Middle frontal gyrus (tissue), 1 donor: Measurements from ENCODE around the gene TOPBP1.
"Not testable (repeated sequence)": the region's sequence is repeated elsewhere in the genome, so short reads cannot be mapped to it uniquely, and the experiment has no call there.

Source experiments
- DNase-seq: peaks from one replicate; pipeline ENCODE4 v3.0.0-alpha.2; 2015; ENCODE audit warnings: low spot score; ENCODE audit errors: extremely low spot score

The TOPBP1 gene

GRCh38 chr3:133572158-133573053, 89.3 kb downstream of the TOPBP1 start:
- DNase-seq = no peak

- no peak for DNase-seq
These were observed 90.8 kb downstream of the TOPBP1 start for GRCh38 chr3:133570937-133571320.

GRCh38 chr3:133570139-133570936, 91.4 kb downstream of the TOPBP1 start:
- no peak for DNase-seq

GRCh38 chr3:133568294-133569014, 93.3 kb downstream of the TOPBP1 start:
- DNase-seq = no peak

GRCh38 chr3:133563816-133564215, 97.9 kb downstream of the TOPBP1 start:
- DNase-seq = no peak

GRCh38 chr3:133563186-133563591, 98.6 kb downstream of the TOPBP1 start:
- no peak for DNase-seq

- DNase-seq = no peak
These were observed 99.4 kb downstream of the TOPBP1 start for GRCh38 chr3:133562376-133562775.

- DNase-seq = no peak
These were observed 100.1 kb downstream of the TOPBP1 start for GRCh38 chr3:133561679-133562078.

GRCh38 chr3:133551589-133551988, 110.2 kb downstream of the TOPBP1 start:
- not testable (repeated sequence) for DNase-seq
